HepG2 (cell line): ENCODE data around the gene PTGIS. TPM values are rescaled to one million over a fixed set of nuclear protein-coding genes. Genes with fewer than 3 reads are reported as not detected.

Experiments used
- ATF4 ChIP-seq, 2 experiments: fragments of 450-650 bp in 1 of 2; sonication (generic) in 1 of 2; formaldehyde crosslinking; IDR thresholded peaks; 2 replicates each; pipeline versions ENCODE4 v1.5.0 to v1.8.0; 2020 to 2022; ENCODE audit warnings: mild to moderate bottlenecking in 1 of 2, missing genetic modification reagents in 1 of 2
- EP300 ChIP-seq, 3 experiments: sonication (generic) in 1 of 3; formaldehyde crosslinking in 1 of 3; IDR thresholded peaks; 2 replicates each; pipeline versions ENCODE4 v1.5.1 to v1.6.1; 2011 to 2020; ENCODE audit warnings: low read depth in 2 of 3, low read length in 2 of 3, borderline replicate concordance in 1 of 3, improper control_type of control experiment in 1 of 3, mild to moderate bottlenecking in 1 of 3, missing genetic modification reagents in 1 of 3, moderate library complexity in 1 of 3
- KDM1A ChIP-seq: IDR thresholded peaks from 2 replicates; pipeline ENCODE4 v1.6.1; 2016; ENCODE audit warnings: missing compliant biosample characterization
- PHF21A ChIP-seq: sonication (generic); formaldehyde crosslinking; IDR thresholded peaks from 2 replicates; pipeline ENCODE4 v1.5.0; 2020; ENCODE audit warnings: mild to moderate bottlenecking, missing genetic modification reagents
- PLRG1 ChIP-seq: fragments of 450-650 bp; conservative IDR thresholded peaks from 2 replicates; pipeline ENCODE4 v1.6.1; 2016
- SOX13 ChIP-seq, 3 experiments: fragments of 450-650 bp in 1 of 3; sonication (generic) in 1 of 3; formaldehyde crosslinking in 1 of 3; IDR thresholded peaks in 2 of 3; conservative IDR thresholded peaks in 1 of 3; 2 replicates each; pipeline versions ENCODE4 v1.5.0 to v1.6.1; 2016 to 2020; ENCODE audit warnings: antibody characterized with exemption in 1 of 3, mild to moderate bottlenecking in 1 of 3, missing compliant biosample characterization in 1 of 3, missing genetic modification reagents in 1 of 3, moderate library complexity in 1 of 3
- SRSF9 ChIP-seq: fragments of 200-400 bp; formaldehyde crosslinking; IDR thresholded peaks from 2 replicates; pipeline ENCODE4 v1.6.1; 2018; ENCODE audit warnings: borderline replicate concordance, mild to moderate bottlenecking, low read depth, low read length; ENCODE audit not compliant: insufficient read depth, poor library complexity, severe bottlenecking
- TCF12 ChIP-seq, 2 experiments: fragments of 450-650 bp in 1 of 2; sonication (generic) in 1 of 2; formaldehyde crosslinking in 1 of 2; IDR thresholded peaks; 2 replicates each; pipeline versions ENCODE4 v1.6.1 to v1.8.0; 2017 to 2022; ENCODE audit warnings: antibody characterized with exemption in 1 of 2, mild to moderate bottlenecking in 1 of 2, missing genetic modification reagents in 1 of 2, moderate library complexity in 1 of 2
- TEF ChIP-seq: sonication (generic); formaldehyde crosslinking; IDR thresholded peaks from 2 replicates; pipeline ENCODE4 v1.5.0; 2020; ENCODE audit warnings: missing genetic modification reagents
- ZNF121 ChIP-seq: sonication (generic); formaldehyde crosslinking; IDR thresholded peaks from 2 replicates; pipeline ENCODE4 v1.5.0; 2020; ENCODE audit warnings: mild to moderate bottlenecking, missing genetic modification reagents
- ZNF501 ChIP-seq: sonication (generic); formaldehyde crosslinking; IDR thresholded peaks from 2 replicates; pipeline ENCODE4 v1.5.1; 2020; ENCODE audit warnings: mild to moderate bottlenecking, moderate library complexity, missing genetic modification reagents
- ZNF589 ChIP-seq: sonication (generic); formaldehyde crosslinking; conservative IDR thresholded peaks from 2 replicates; pipeline ENCODE4 v1.8.0; 2022; ENCODE audit warnings: mild to moderate bottlenecking, moderate library complexity, missing genetic modification reagents
- ZNF777 ChIP-seq: sonication (generic); formaldehyde crosslinking; IDR thresholded peaks from 2 replicates; pipeline ENCODE4 v1.4.0; 2020; ENCODE audit warnings: missing genetic modification reagents
- ZSCAN31 ChIP-seq: sonication (generic); formaldehyde crosslinking; IDR thresholded peaks from 2 replicates; pipeline ENCODE4 v1.5.0; 2020; ENCODE audit warnings: low read depth, mild to moderate bottlenecking, missing genetic modification reagents
- polyA plus RNA-seq, 8 experiments: library from polyadenylated mRNA; depleted of rRNA in 3 of 8; stranded (reverse) in 7 of 8; unstranded in 1 of 8; fragments of >200 nt; fragmentation: Illumina TruSeq in 4 of 8; extraction: Trizol in 4 of 8; gene quantifications; 2 replicates each; pipeline versions ENCODE4 v1.2.1 to v1.2.3, GENCODE V29; 2011 to 2016; ENCODE audit warnings: low read depth in 4 of 8, missing spikeins in 1 of 8, mixed read lengths in 1 of 8; ENCODE audit not compliant: insufficient read depth in 1 of 8
- total RNA-seq, 5 experiments: library from RNA; depleted of rRNA; stranded (reverse); fragments of >200 nt; fragmentation: Illumina TruSeq; extraction: Trizol; gene quantifications; 2 replicates each; pipeline ENCODE4 v1.2.3, GENCODE V29; 2016; ENCODE audit warnings: low read depth in 1 of 5
- TF ChIP-seq, protein P1 (sequence below): sonication (generic); formaldehyde crosslinking; IDR thresholded peaks from 2 replicates; pipeline ENCODE4 v1.4.0; 2020; ENCODE audit warnings: mild to moderate bottlenecking, missing genetic modification reagents
- TF ChIP-seq, protein P2 (sequence below): sonication (generic); formaldehyde crosslinking; IDR thresholded peaks from 2 replicates; pipeline ENCODE4 v1.8.1; 2022; ENCODE audit warnings: mild to moderate bottlenecking, missing genetic modification reagents
- TF ChIP-seq, protein P3 (sequence below): IDR thresholded peaks from 2 replicates; pipeline ENCODE4 v1.6.1; 2016; ENCODE audit warnings: low read depth, control low read depth
- TF ChIP-seq, protein P4 (sequence below): sonication (generic); formaldehyde crosslinking; IDR thresholded peaks from 2 replicates; pipeline ENCODE4 v1.5.1; 2020; ENCODE audit warnings: missing genetic modification reagents, mild to moderate bottlenecking, borderline replicate concordance

The PTGIS gene
- total and polyA plus RNA-seq, 2 of the 13 experiments (the other 11 are each of a cell fraction or from before 2014, with no cell fraction given) = not detected

GRCh38 chr20:49615401-49616153 is 47.6 kb upstream of the PTGIS start (continued):
- no peak for TF ChIP-seq ZNF777 (CRISPR knock-in tag)
- TF ChIP-seq KDM1A (CRISPR knock-in tag) = peak; percentile 98
- TF ChIP-seq ZNF589 = no peak; the same call in 1 of the 2 replicates
- TF ChIP-seq PLRG1 = no peak
- no peak for TF ChIP-seq TCF12 (IDR thresholded peaks at IDR 0.05)
- TF ChIP-seq TCF12 (CRISPR knock-in tag; IDR thresholded peaks at IDR 0.05) = no peak; the same call in 1 of the 2 replicates
- TF ChIP-seq, protein P1, sequence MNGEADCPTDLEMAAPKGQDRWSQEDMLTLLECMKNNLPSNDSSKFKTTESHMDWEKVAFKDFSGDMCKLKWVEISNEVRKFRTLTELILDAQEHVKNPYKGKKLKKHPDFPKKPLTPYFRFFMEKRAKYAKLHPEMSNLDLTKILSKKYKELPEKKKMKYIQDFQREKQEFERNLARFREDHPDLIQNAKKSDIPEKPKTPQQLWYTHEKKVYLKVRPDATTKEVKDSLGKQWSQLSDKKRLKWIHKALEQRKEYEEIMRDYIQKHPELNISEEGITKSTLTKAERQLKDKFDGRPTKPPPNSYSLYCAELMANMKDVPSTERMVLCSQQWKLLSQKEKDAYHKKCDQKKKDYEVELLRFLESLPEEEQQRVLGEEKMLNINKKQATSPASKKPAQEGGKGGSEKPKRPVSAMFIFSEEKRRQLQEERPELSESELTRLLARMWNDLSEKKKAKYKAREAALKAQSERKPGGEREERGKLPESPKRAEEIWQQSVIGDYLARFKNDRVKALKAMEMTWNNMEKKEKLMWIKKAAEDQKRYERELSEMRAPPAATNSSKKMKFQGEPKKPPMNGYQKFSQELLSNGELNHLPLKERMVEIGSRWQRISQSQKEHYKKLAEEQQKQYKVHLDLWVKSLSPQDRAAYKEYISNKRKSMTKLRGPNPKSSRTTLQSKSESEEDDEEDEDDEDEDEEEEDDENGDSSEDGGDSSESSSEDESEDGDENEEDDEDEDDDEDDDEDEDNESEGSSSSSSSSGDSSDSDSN (CRISPR knock-in tag) = peak; percentile 52; the same call in 1 of the 2 replicates
- TF ChIP-seq SRSF9 = no peak
- TF ChIP-seq EP300 (IDR thresholded peaks at IDR 0.05; ENCODE audit: low read depth in 2 of 2, low read length in 2 of 2) = no peak
- TF ChIP-seq EP300 (CRISPR knock-in tag; IDR thresholded peaks at IDR 0.05; ENCODE audit: borderline replicate concordance) = no peak
- no peak for TF ChIP-seq TEF (CRISPR knock-in tag)
- no peak for TF ChIP-seq ZSCAN31
- TF ChIP-seq ZNF121 (CRISPR knock-in tag) = peak; percentile 48; the same call in 1 of the 2 replicates
- no peak for TF ChIP-seq SOX13 (IDR thresholded peaks at IDR 0.05)
- no peak for TF ChIP-seq SOX13 (CRISPR knock-in tag; conservative IDR thresholded peaks at IDR 0.05 in 1 of 2, IDR thresholded peaks at IDR 0.05 in 1 of 2)
- TF ChIP-seq, protein P2, sequence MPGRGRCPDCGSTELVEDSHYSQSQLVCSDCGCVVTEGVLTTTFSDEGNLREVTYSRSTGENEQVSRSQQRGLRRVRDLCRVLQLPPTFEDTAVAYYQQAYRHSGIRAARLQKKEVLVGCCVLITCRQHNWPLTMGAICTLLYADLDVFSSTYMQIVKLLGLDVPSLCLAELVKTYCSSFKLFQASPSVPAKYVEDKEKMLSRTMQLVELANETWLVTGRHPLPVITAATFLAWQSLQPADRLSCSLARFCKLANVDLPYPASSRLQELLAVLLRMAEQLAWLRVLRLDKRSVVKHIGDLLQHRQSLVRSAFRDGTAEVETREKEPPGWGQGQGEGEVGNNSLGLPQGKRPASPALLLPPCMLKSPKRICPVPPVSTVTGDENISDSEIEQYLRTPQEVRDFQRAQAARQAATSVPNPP (CRISPR knock-in tag) = no peak
- TF ChIP-seq, protein P3, sequence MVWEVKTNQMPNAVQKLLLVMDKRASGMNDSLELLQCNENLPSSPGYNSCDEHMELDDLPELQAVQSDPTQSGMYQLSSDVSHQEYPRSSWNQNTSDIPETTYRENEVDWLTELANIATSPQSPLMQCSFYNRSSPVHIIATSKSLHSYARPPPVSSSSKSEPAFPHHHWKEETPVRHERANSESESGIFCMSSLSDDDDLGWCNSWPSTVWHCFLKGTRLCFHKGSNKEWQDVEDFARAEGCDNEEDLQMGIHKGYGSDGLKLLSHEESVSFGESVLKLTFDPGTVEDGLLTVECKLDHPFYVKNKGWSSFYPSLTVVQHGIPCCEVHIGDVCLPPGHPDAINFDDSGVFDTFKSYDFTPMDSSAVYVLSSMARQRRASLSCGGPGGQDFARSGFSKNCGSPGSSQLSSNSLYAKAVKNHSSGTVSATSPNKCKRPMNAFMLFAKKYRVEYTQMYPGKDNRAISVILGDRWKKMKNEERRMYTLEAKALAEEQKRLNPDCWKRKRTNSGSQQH (CRISPR knock-in tag) = no peak
- TF ChIP-seq, protein P4, sequence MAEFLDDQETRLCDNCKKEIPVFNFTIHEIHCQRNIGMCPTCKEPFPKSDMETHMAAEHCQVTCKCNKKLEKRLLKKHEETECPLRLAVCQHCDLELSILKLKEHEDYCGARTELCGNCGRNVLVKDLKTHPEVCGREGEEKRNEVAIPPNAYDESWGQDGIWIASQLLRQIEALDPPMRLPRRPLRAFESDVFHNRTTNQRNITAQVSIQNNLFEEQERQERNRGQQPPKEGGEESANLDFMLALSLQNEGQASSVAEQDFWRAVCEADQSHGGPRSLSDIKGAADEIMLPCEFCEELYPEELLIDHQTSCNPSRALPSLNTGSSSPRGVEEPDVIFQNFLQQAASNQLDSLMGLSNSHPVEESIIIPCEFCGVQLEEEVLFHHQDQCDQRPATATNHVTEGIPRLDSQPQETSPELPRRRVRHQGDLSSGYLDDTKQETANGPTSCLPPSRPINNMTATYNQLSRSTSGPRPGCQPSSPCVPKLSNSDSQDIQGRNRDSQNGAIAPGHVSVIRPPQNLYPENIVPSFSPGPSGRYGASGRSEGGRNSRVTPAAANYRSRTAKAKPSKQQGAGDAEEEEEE (CRISPR knock-in tag) = no peak
- TF ChIP-seq ATF4 (CRISPR knock-in tag; IDR thresholded peaks at IDR 0.05) = no peak
- no peak for TF ChIP-seq PHF21A (CRISPR knock-in tag)
- TF ChIP-seq ZNF501 (CRISPR knock-in tag) = no peak
